Measurements from ENCODE around the gene ACOT12. TPM values are rescaled to one million over a fixed set of nuclear protein-coding genes. Genes with fewer than 3 reads are reported as not detected.

Gene ACOT12
- not detected for total RNA-seq

DNA sequence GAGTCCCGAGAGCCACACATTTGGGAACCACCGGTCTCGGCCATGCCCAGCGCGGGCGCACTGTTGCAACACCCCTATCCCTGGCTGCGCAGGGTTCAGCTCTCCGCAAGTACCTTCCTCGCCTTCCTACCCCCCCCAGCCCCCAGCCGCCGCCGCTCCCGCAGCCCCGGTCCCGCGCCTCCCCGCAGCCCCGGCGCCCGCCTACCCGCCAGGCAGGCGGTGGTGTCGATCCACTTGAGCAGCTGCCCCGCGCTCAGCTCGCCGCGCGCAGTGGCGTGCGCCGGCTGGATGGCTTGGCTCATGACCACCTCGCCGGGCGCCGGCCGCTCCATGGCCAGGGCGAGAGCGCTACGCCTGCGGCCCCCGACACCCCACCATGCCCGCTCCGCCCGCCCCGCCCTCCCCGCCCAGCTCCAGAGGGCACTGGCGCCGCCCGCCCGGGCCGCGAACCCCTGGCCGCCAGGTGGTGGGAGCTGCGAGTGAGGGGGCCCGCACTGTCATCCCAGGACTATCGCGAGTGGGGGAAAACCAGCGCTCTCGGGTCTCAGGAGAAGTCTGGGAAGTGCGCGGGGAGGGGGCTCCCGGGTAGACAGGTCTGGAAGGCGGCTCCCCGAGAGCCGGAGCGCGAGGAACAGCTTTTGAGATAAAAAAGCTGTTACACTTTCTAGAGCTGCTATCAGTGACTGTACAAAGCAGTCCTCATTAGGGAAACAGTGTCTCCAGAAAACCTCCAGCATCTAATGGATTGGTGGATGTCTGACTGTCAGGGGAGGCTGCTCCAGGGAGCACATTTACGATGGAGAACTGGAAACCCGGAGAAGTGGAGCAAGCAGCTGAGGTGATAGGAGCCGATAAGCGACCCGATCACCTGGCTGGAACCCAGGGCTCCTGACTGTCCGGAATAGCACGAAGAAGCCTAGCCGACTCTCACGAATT, at the start of gene ACOT12:
Gene ACOT12 (minus strand): TSS at position 352 of the 936 bp plus-strand sequence. CDS start 20 bp downstream, at position 332.
- Mint-ChIP-seq H3K9me3 (no peaks in the 10 kb centered on the region), H3K4me3 (peak within 1 kb of the TSS; percentile 36), H3K4me1 (no peaks in the 10 kb centered on the region), H3K27me3 (peaks cover 47% of the 10 kb centered on the region), H3K36me3 (ENCODE audit: low read depth) (no peaks in the 10 kb centered on the region), H3K27ac (no peak within 1 kb of the TSS)
- no peak for ATAC-seq (replicated peaks)

DNA sequence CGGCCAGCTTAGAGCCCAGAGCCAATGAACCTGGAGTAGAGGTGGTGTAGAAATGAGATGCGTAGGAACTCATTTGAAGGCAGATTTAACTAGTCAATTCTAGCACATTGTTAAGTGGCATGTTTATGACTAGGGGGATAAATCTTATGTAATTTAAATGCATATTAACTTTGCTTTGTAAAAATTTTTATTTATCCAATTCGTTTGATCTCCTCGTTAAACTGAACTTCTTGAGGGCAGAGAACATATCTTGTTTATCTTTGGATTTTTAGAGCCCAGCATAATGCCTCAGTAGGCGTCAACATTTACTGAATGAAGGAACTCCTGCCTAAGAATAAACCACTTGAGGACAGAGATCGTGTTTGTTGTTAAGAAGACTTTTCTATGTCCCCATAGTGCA, 41.1 kb upstream of the ACOT12 start:
- Mint-ChIP-seq H3K4me3 (no peak overlapping the region), H3K27me3 (no peaks in the 10 kb centered on the region), H3K27ac (no peak overlapping the region), H3K36me3 (ENCODE audit: low read depth) (no peaks in the 10 kb centered on the region), H3K4me1 (no peaks in the 10 kb centered on the region), H3K9me3 (no peaks in the 10 kb centered on the region)
- no peak for ATAC-seq (replicated peaks)

DNA sequence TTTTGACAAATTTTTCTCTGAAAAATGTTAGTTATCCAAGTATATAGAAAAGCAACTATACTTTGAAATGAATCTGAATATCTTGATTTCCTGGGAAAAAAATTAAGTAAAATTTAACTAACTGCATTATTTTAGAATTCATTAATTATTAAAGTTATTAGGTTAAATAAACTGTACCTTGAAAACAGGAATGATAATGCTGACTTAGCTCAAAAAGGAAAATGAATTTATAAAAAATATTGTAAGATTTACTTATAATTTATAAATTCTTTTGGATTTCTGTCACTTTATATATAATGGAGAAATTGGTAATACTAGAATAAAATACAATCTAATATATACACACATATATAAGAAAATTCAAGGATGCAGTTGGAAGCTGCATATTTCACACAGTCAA, 36.1 kb upstream of the ACOT12 start:
- H3K4me1 Mint-ChIP-seq, result no peaks in the 10 kb centered on the region
- no peak overlapping the region for H3K27ac Mint-ChIP-seq
- no peak overlapping the region for H3K4me3 Mint-ChIP-seq
- H3K9me3 Mint-ChIP-seq, result no peaks in the 10 kb centered on the region
- H3K27me3 Mint-ChIP-seq, result no peaks in the 10 kb centered on the region
- H3K36me3 Mint-ChIP-seq (ENCODE audit: low read depth), result no peaks in the 10 kb centered on the region
- ATAC-seq (replicated peaks), result no peak

DNA sequence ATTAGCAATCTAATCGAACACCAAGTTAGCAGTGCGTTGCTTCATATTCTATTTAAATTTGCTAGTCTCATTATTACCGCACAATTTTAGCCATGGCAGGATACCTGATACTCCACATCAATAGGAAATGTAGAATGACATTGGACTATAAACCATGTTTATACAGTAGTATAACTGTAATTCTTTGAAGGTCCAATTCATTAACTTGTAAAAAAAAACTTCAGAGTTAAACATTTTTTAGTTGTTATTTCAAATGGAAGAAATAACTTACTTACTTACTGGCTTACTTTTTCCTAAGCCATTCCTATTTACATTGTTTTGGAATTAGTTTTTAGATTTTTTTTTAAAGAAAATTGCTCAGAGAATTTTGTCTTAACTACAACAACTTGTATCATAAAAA, 35.4 kb upstream of the ACOT12 start:
- Mint-ChIP-seq H3K27ac (peak overlapping the region; percentile 25), H3K4me1 (no peaks in the 10 kb centered on the region)

DNA sequence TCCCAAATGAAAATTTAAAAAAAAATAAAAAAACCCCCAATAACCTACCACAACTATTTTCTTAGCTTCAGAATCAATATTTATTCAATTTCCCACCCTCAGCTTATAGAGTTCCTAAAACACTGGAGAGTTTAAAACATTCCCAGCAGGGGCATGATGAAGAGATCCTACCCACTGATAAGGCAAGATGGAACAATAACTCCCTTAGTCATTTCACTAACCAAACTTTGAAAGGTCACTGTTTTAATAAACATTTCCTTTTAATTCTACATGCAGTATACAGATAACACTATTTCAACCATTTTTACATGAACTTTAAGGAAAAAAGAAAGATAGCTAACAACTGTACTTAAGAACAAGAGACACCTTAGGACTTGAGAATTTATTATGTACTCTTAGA, 34.9 kb upstream of the ACOT12 start:
- Mint-ChIP-seq H3K9me3 (no peaks in the 10 kb centered on the region), H3K27ac (peak overlapping the region; percentile 25), H3K27me3 (no peaks in the 10 kb centered on the region), H3K4me3 (no peak overlapping the region), H3K36me3 (ENCODE audit: low read depth) (no peaks in the 10 kb centered on the region), H3K4me1 (no peaks in the 10 kb centered on the region)
- ATAC-seq (replicated peaks), result no peak

More for the DNA sequence above, 35.4 kb upstream of the ACOT12 start:
- ATAC-seq (replicated peaks), result no peak
- H3K4me3 Mint-ChIP-seq, result no peak overlapping the region
- no peaks in the 10 kb centered on the region for H3K9me3 Mint-ChIP-seq
- no peaks in the 10 kb centered on the region for H3K27me3 Mint-ChIP-seq
- no peaks in the 10 kb centered on the region for H3K36me3 Mint-ChIP-seq (ENCODE audit: low read depth)

DNA sequence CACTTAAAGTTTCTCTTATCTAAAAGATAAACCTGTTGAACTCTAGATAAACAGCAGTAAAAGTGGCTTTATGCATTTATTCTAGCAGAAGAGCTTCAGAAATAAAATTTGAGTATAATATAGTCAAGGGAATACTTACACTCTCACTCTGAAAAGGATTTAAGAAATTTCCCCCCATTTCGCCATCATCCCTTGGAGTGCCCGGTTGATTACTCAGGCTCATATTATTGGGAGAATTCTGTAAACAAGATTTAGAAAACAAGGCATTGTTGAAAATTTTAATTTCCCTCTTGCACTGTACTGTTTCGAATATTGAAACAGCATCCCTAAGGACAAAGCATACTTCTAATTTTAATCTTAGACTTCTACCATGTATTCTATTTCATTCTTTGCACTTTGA, 34.5 kb upstream of the ACOT12 start:
- Mint-ChIP-seq H3K9me3 (no peaks in the 10 kb centered on the region), H3K27ac (peak overlapping the region; percentile 25)

DNA sequence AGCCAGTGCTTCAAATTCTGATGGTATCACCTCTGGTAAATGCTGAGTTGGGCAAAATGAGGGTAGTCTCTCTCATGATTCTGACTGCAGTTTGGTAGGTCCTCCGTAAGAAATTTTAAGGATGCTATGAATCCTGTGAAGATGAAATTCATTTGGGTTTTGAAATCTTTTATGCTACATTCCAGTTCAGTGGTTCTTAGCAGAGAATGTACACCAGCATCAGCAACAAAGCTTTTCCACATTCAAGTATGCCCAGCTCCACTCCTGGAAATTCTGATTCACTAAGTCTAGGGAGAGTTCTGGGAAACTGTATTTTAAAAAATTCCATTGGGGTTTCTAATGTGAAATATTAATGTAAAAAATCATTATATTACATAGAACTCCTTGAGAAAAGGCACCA, 33.6 kb upstream of the ACOT12 start:
- Mint-ChIP-seq H3K4me1 (no peaks in the 10 kb centered on the region), H3K27ac (no peak overlapping the region), H3K4me3 (no peak overlapping the region), H3K36me3 (ENCODE audit: low read depth) (no peaks in the 10 kb centered on the region), H3K27me3 (no peaks in the 10 kb centered on the region), H3K9me3 (no peaks in the 10 kb centered on the region)
- ATAC-seq (replicated peaks), result no peak

More for the DNA sequence above, 34.5 kb upstream of the ACOT12 start:
- Mint-ChIP-seq H3K27me3 (no peaks in the 10 kb centered on the region), H3K4me3 (no peak overlapping the region), H3K4me1 (no peaks in the 10 kb centered on the region), H3K36me3 (ENCODE audit: low read depth) (no peaks in the 10 kb centered on the region)
- ATAC-seq (replicated peaks), result no peak

DNA sequence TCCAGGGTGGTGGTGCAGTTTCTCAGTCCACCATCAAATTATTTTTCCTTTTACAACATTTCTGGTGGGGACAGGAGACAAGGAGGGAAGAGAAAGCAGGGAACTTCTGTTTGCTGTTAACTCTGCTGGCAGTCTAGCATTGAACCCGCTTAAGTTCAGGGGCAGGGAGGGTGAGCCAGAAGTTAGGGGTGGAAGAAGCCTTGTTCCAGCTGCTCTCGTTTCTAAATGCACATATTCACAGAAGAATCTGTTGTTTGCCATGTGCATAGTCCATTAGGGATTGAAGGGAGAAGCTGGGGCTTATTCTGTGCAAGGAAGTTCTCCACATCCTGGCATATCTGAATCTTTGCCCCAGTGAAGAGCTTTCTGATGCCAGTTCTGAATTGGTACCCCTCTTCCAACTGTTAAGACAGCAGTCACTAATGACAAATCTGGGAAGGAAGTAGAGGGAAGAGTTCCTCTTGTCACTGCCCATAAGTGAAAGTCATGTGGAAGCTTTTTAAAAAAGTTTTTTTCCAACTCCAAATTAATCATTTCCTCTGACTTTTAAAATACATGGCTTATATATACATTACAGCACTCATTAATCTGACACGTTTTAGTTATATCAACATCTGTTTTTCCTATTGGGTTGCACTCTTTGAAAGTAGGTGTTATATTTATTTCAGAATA, 32.6 kb upstream of the ACOT12 start:
- H3K4me1 Mint-ChIP-seq, result no peaks in the 10 kb centered on the region
- no peak for ATAC-seq (replicated peaks)
- peak overlapping the region; percentile 34 for H3K27ac Mint-ChIP-seq
- no peaks in the 10 kb centered on the region for H3K9me3 Mint-ChIP-seq
- H3K36me3 Mint-ChIP-seq (ENCODE audit: low read depth), result no peaks in the 10 kb centered on the region
- no peaks in the 10 kb centered on the region for H3K27me3 Mint-ChIP-seq
- no peak overlapping the region for H3K4me3 Mint-ChIP-seq

DNA sequence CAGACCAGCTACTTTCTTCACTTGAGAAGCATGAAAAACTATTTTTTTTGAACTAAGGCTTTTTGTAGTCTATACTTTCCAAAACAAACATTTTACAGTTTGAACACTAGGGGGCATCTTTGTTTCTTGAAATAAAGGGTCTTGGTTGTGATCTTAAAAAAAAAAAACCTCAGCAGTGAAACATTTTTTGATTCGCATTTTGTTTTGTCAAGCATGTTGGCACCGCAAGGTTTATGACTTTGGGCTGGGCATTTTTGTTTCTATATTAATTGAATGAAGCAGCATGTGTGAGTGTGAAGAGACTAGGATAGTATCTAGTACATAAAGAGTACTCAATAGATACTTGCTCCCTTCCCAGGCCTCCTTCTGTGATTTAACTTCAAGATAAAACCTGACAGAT, 31.6 kb upstream of the ACOT12 start:
- Mint-ChIP-seq H3K27ac (peak overlapping the region; percentile 34), H3K4me1 (peaks cover under 1% of the 10 kb centered on the region), H3K36me3 (ENCODE audit: low read depth) (no peaks in the 10 kb centered on the region), H3K9me3 (no peaks in the 10 kb centered on the region), H3K4me3 (no peak overlapping the region), H3K27me3 (no peaks in the 10 kb centered on the region)
- ATAC-seq (replicated peaks), result peak; percentile 50

DNA sequence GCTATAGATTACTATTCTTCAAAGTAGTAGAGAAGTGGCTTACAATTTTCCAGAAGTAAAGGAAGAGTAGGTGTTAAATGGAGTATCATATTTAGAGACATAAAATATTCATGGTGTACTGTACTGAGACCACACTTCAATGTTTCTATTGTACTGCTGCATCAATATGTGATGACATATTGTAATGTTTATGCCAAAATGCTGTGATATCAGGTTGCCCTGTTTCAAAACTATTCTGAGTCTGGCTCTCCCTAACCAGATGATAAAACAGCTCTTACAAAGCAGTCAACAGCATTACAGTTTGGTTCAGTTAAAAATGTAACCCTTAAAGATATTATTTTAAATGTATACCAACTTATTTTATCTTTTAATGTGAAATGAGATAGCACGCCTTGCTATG, 30.8 kb upstream of the ACOT12 start:
- H3K36me3 Mint-ChIP-seq (ENCODE audit: low read depth), result no peaks in the 10 kb centered on the region
- H3K4me1 Mint-ChIP-seq, result peaks cover 7% of the 10 kb centered on the region
- ATAC-seq (replicated peaks), result no peak
- H3K27me3 Mint-ChIP-seq, result no peaks in the 10 kb centered on the region
- no peaks in the 10 kb centered on the region for H3K9me3 Mint-ChIP-seq
- no peak overlapping the region for H3K27ac Mint-ChIP-seq
- no peak overlapping the region for H3K4me3 Mint-ChIP-seq

DNA sequence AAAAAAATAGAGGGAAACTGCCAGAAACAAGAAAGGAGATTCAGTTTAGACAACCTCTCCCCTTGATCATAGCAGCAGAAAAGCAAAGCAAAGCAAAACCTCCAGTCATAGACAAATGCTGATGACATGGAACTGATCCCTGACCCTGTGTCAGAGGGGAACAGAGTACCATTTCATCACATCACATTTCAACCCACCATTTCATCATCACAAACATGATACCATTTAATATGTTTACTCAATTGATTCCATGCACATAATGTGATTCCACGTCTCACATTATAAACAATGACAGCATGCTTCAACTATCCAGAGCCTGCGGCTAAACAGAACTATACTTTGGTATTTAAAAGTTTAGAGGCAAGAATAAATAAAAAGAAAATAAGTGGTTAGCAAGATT, 28.7 kb upstream of the ACOT12 start:
- Mint-ChIP-seq H3K4me3 (no peak overlapping the region), H3K4me1 (peaks cover 7% of the 10 kb centered on the region), H3K9me3 (no peaks in the 10 kb centered on the region), H3K36me3 (ENCODE audit: low read depth) (peaks cover 4% of the 10 kb centered on the region), H3K27me3 (no peaks in the 10 kb centered on the region), H3K27ac (no peak overlapping the region)
- ATAC-seq (replicated peaks), result no peak

DNA sequence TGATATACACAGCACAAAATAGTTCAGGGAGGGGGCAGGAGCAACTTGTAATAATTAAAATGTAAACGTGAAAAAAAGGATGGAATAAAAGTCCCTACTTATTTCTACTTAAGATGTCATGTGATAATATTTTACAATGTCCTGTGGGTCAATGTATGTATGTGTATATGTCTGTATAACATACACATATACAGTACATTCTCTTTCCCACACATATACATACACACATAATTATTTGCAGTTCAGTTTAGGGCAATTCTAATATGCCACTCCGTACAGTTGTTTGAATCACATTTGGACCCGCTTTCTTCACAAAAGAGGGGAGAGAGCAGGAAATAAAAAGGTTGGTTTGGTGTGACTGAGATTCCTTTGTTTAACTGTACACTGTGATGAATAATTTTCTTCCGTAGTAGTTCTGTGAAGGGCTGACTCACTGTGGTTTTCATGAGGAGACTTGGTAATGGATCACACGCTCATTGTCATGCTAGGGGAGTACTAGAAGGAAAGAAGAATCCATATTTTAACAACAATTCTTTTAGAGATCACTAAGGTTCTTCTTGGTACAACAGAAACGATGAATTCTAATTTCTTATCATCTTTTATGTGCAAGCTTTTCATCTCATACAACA, 26.2 kb upstream of the ACOT12 start:
- no peaks in the 10 kb centered on the region for H3K9me3 Mint-ChIP-seq
- ATAC-seq (replicated peaks), result peak; percentile 100

DNA sequence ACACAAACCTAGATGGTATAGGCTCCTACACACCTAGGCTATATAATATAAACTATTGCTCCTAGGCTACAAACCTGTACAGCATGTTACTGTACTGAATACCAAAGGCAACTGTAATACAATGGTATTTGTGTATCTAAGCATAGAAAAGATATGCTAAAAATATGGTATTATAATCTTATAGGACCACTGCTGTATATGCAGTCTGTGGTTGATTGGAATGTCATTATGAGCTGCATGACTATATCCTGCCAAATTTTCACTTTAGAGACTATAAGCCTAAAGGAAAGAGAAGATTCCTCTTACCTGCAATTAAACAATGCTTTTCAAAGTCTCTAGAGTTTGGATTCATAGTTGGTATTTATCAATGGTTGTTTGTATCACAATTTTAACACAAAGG, 24.7 kb upstream of the ACOT12 start:
- H3K36me3 Mint-ChIP-seq (ENCODE audit: low read depth), result peaks cover 20% of the 10 kb centered on the region
- no peak for ATAC-seq (replicated peaks)
- H3K4me3 Mint-ChIP-seq, result no peak overlapping the region

More for the DNA sequence above, 26.2 kb upstream of the ACOT12 start:
- Mint-ChIP-seq H3K27ac (peak overlapping the region; percentile 56), H3K36me3 (ENCODE audit: low read depth) (peaks cover 20% of the 10 kb centered on the region), H3K4me3 (peak overlapping the region; percentile 54), H3K4me1 (peaks cover 7% of the 10 kb centered on the region), H3K27me3 (no peaks in the 10 kb centered on the region)

DNA sequence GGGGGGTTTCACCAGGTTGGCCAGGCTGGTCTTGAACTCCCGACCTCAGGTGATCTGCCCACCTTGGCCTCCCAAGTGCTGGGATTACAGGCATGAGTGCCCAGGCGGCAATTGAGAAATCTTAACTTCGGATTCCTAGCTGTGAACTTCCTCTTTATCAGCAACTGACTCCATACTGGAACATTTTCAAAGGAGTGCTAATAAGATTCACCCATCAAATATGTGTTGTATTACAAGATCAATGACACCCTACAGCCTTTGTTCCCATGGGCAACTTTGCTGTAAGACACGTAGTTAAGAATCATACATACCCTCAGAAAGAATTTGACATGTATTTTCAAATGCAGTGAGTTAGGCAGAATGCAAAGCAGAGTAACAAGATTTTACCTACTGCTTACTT, 23.1 kb upstream of the ACOT12 start:
- no peak for ATAC-seq (replicated peaks)
- peaks cover 20% of the 10 kb centered on the region for H3K36me3 Mint-ChIP-seq (ENCODE audit: low read depth)
- no peak overlapping the region for H3K4me3 Mint-ChIP-seq
- peaks cover 7% of the 10 kb centered on the region for H3K4me1 Mint-ChIP-seq
- no peaks in the 10 kb centered on the region for H3K27me3 Mint-ChIP-seq
- H3K9me3 Mint-ChIP-seq, result no peaks in the 10 kb centered on the region
- no peak overlapping the region for H3K27ac Mint-ChIP-seq

More for the DNA sequence above, 24.7 kb upstream of the ACOT12 start:
- no peak overlapping the region for H3K27ac Mint-ChIP-seq
- no peaks in the 10 kb centered on the region for H3K27me3 Mint-ChIP-seq
- no peaks in the 10 kb centered on the region for H3K9me3 Mint-ChIP-seq
- peaks cover 7% of the 10 kb centered on the region for H3K4me1 Mint-ChIP-seq

All from activated T-helper 17 cell treated with anti-CD3 and anti-CD28 coated beads, Interleukin-2, amount 50 U/mL, for 72 hours (primary cell).